Right lobe of liver (tissue), 6 donors: ENCODE data around the gene WNK1. TPM values are rescaled to one million over a fixed set of nuclear protein-coding genes. Genes with fewer than 3 reads are reported as not detected.

ENCODE experiments used
- ATAC-seq, 4 donors: fragments of 200-7000 bp; cut with Tn5 transposase; one replicate each; pipeline ENCODE4 v1.9.1; 2020; ENCODE audit warnings: mild to moderate bottlenecking in 4 of 4, moderate library complexity in 4 of 4
- DNase-seq, 3 donors: peaks; one replicate each; pipeline ENCODE4 v3.0.0-alpha.2; 2020
- H3K27ac ChIP-seq, 3 donors: fragments of 200-600 bp; one replicate each; pipeline ENCODE4 v1.8.0; 2022
- H3K27me3 ChIP-seq, 2 donors: fragments of 200-600 bp; one replicate each; pipeline ENCODE4 v1.8.0; 2022
- H3K36me3 ChIP-seq, 4 donors: fragments of 200-600 bp; sonication (generic) in 1 of 4; one replicate each; pipeline versions ENCODE4 v1.5.1 to v1.8.0; 2017 to 2022; ENCODE audit warnings: control low read depth in 1 of 4
- H3K4me1 ChIP-seq, 4 donors: fragments of 200-600 bp; sonication (generic) in 1 of 4; one replicate each; pipeline versions ENCODE4 v1.5.1 to v1.8.0; 2017 to 2022; ENCODE audit warnings: control low read depth in 1 of 4
- H3K4me3 ChIP-seq, 3 donors: fragments of 200-600 bp; one replicate each; pipeline ENCODE4 v1.8.0; 2022
- H3K9me3 ChIP-seq, 4 donors: fragments of 200-600 bp; sonication (generic) in 1 of 4; one replicate each; pipeline versions ENCODE4 v1.5.1 to v1.8.0; 2017 to 2022; ENCODE audit warnings: control low read depth in 1 of 4
- POLR2A ChIP-seq: fragments of 450-650 bp; IDR thresholded peaks from one replicate; pipeline ENCODE4 v1.6.1; 2017; ENCODE audit warnings: antibody characterized with exemption, mild to moderate bottlenecking
- WGBS: methylation state at CpG from one replicate; pipeline ENCODE4 v1.1.6; 2018; ENCODE audit warnings: low coverage, low lambda C conversion rate; ENCODE audit not compliant: insufficient coverage; ENCODE audit errors: missing lambda C conversion rate; 5-methylcytosine and 5-hydroxymethylcytosine counted together
- intact Hi-C, 2 donors: fragments of 100-400 bp; cut with DNase I; formaldehyde crosslinking; loops; one replicate each; pipeline versions ENCODE4 v1.11.2 to v1.14.1; 2022
- total RNA-seq, 6 experiments: library from RNA; depleted of rRNA in 2 of 6; stranded (reverse); fragments of >200 nt in 2 of 6; fragmentation: NEBNext Ultra II Directional in 3 of 6; extraction: Animal tissue kit (Norgen Biotek cat#: 25700) in 3 of 6; gene quantifications; one replicate each; pipeline versions ENCODE4 v1.1.0 to v1.2.4, GENCODE V29; 2016 to 2023
- TF ChIP-seq, protein P1 (sequence below), 4 donors: fragments of 200-600 bp in 3 of 4; fragments of 450-650 bp in 1 of 4; IDR thresholded peaks; one replicate each; pipeline versions ENCODE4 v1.5.1 to v1.8.0; 2016 to 2022; ENCODE audit warnings: antibody characterized with exemption in 4 of 4, mild to moderate bottlenecking in 2 of 4
- donor health status: DM: no; HTN: yes; CAD: no.
- donor health status: DM: no; HTN: no; CAD: no.
- donor health status: DM: no; HTN: no; CAD: no.
- donor health status: DM: no; HTN: yes; CAD: no.
- donor health status: DM: no; HTN: yes; CAD: no.

Gene WNK1
- total RNA-seq, 6 experiments from 2014 or later = 72.0 to 115 (median 93.1) TPM

DNA sequence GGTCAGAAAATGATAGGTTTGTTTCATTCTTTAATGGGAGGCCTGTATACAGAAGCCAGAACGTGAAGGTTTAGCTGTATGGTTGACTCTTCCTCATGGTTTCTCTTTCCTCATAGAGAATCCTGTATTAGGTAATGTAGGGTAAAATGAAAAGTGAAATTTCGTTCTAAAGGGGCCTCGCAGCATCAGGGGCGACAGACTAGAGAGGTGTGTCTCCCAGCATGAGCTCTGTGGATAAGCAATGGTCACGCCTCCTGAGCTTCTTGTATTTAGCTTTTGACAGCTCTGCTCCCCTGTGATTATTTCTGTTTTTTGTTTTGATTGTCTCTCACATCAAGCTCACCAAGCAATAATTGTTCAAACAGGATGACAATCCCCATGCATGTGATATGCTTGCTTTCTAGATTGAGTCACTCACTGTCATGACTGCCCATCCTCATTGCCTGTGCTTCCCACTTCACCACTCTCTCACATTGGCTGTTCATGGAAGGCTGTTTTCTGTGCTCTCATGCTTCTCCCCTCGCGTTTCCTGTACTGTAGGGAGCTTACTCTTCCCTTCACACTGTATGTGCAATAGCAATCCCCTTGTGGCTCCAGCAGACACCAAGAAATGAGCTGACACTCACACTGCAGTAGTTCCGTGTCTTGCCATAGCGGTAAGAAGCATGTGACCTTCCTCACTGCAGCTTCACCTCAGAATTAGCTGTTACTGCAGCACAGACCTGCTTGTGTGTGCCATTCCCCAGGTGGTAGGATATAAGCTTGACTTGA lies 153.1 kb downstream of the WNK1 start:
- Histone ChIP-seq H3K36me3 (peaks cover 6 to 72% (median 33%) of the 10 kb centered on the region in 4 donors), H3K4me1 (peaks cover 0 to 26% (median 0%) of the 10 kb centered on the region in 4 donors), H3K4me3 (no peak overlapping the region), H3K27me3 (no peaks in the 10 kb centered on the region), H3K9me3 (no peaks in the 10 kb centered on the region), H3K27ac (no peak overlapping the region)
- DNase-seq = no peak
- intact Hi-C loops = no loop called here
- WGBS = 87% methylated on average over 8 of the region's 9 CpGs
- peak in 1 of 4 donors; percentile 13 for ATAC-seq
- TF ChIP-seq POLR2A = no peak
- TF ChIP-seq, protein P1, sequence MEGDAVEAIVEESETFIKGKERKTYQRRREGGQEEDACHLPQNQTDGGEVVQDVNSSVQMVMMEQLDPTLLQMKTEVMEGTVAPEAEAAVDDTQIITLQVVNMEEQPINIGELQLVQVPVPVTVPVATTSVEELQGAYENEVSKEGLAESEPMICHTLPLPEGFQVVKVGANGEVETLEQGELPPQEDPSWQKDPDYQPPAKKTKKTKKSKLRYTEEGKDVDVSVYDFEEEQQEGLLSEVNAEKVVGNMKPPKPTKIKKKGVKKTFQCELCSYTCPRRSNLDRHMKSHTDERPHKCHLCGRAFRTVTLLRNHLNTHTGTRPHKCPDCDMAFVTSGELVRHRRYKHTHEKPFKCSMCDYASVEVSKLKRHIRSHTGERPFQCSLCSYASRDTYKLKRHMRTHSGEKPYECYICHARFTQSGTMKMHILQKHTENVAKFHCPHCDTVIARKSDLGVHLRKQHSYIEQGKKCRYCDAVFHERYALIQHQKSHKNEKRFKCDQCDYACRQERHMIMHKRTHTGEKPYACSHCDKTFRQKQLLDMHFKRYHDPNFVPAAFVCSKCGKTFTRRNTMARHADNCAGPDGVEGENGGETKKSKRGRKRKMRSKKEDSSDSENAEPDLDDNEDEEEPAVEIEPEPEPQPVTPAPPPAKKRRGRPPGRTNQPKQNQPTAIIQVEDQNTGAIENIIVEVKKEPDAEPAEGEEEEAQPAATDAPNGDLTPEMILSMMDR (IDR thresholded peaks at IDR 0.05) = no peak

DNA sequence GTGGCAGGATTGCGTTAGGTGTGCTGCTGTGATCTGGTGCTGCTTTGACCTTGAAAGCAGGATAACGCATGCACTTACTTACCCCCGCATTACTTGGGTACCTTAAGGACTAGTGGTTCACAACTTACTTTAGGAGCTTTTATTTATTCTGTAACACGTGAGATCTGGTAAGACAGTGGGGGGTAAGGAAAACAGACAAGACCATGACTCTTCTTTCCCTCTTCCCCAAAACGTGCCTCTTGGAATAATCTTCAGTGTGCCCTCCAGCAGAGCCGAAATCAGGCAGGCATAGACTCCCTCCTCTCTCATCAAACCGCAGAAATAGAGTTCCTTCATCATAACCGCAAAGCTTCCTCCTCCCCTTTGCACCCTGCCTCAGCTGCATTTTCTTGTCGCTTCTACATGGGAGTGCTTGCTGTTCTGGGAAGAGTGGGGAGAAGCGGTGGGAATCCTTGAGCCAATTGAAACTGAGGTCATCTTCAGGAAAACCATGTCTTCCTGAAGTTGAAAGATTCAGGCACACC lies 153.7 kb downstream of the WNK1 start:
- no peaks in the 10 kb centered on the region for H3K27me3 ChIP-seq
- no peak for ATAC-seq
- peaks cover 0 to 26% (median 0%) of the 10 kb centered on the region in 4 donors for H3K4me1 ChIP-seq
- no peak overlapping the region for H3K27ac ChIP-seq
- intact Hi-C loops = no loop called here
- no peaks in the 10 kb centered on the region for H3K9me3 ChIP-seq
- H3K4me3 ChIP-seq = no peak overlapping the region
- peaks cover 6 to 71% (median 29%) of the 10 kb centered on the region in 4 donors for H3K36me3 ChIP-seq
- TF ChIP-seq, protein P1 (IDR thresholded peaks at IDR 0.05) = no peak
- no peak for TF ChIP-seq POLR2A
- no peak for DNase-seq
- WGBS = 85% methylated on average over 7 of the region's 10 CpGs

DNA sequence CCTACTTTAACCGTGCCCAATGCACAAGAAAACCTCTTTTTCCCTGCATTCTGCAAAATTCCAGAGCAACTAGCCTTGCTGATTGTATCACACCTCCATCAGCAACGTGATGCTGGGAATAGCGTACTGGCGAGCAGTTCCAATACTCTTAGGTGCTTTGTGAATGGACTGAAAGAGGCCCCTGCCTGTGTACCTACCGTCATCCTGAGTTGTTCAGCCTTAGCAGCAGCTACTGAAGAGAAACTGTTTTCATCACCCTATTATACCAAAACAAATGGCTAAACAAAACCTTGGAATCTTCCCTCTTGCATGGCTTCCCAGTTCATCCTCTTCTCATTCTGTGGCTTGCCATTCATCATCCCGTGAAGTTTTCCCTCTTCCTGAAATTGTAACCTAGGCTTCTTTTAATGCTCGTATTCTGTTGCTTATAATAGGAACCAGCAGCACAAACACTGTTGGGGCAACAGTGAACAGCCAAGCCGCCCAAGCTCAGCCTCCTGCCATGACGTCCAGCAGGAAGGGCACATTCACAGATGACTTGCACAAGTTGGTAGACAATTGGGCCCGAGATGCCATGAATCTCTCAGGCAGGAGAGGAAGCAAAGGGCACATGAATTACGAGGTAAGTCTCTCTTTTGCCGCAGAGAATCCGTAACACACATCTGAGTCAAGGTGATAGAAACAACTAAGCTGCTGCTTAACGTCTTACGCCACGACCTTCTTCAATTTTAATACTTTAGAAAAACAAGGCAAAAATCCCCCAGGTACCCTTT lies 155.2 kb downstream of the WNK1 start:
- WGBS = 76% methylated on average over 16 of the region's 16 CpGs
- intact Hi-C loops = no loop called here
- H3K9me3 ChIP-seq = no peaks in the 10 kb centered on the region
- H3K4me1 ChIP-seq = peaks cover 0 to 19% (median 0%) of the 10 kb centered on the region in 4 donors
- no peak overlapping the region for H3K4me3 ChIP-seq
- no peak overlapping the region for H3K27ac ChIP-seq
- peaks cover 0 to 69% (median 26%) of the 10 kb centered on the region in 4 donors for H3K36me3 ChIP-seq
- DNase-seq = no peak
- TF ChIP-seq POLR2A = no peak
- TF ChIP-seq, protein P1 (IDR thresholded peaks at IDR 0.05) = no peak
- H3K27me3 ChIP-seq = no peaks in the 10 kb centered on the region
- ATAC-seq = no peak

DNA sequence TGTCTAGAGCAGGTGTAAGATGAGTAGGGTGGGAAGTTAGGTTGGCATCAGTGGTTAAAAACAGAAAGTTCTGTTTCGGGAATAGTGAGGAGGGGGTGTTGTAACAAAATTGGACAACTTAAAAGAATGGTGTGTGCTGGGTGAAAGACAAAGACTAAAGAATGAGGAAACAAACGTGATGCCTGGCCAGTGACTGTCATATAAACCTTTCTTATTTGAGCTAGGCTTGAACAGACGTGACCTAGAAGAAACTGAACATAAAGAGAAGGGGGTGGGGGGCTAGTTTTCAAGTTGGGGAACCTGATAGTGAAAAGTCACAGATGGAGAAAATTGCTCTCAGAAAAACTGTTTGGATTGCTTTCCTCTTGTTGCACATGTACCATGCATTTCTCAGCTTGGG lies 157.5 kb downstream of the WNK1 start:
- no peaks in the 10 kb centered on the region for H3K9me3 ChIP-seq
- 64% methylated on average over 3 of the region's 3 CpGs for WGBS
- no peak overlapping the region for H3K4me3 ChIP-seq
- intact Hi-C loops = no loop called here
- no peaks in the 10 kb centered on the region for H3K27me3 ChIP-seq
- H3K27ac ChIP-seq = no peak overlapping the region
- no peak for TF ChIP-seq POLR2A
- TF ChIP-seq, protein P1 (IDR thresholded peaks at IDR 0.05) = no peak
- DNase-seq (no peak), ATAC-seq (no peak)
- no peaks in the 10 kb centered on the region for H3K4me1 ChIP-seq
- peaks cover 0 to 89% (median 26%) of the 10 kb centered on the region in 4 donors for H3K36me3 ChIP-seq
